GM12878 (cell line): Measurements from ENCODE around the gene PKM. TPM values are rescaled to one million over a fixed set of nuclear protein-coding genes. Genes with fewer than 3 reads are reported as not detected.

Experiments
- ATAC-seq: fragments of 200-7000 bp; cut with Tn5 transposase; 3 replicates; pipeline ENCODE4 v1.9.1; 2020; ENCODE audit warnings: mild to moderate bottlenecking, moderate library complexity
- BruUV-seq: library from RNA; stranded (reverse); fragments of 400-500 nt; replicated peaks from 2 replicates; lab custom pipeline; 2021; lab: Mats Ljungman, UMichigan
- CTCF ChIA-PET: fragments of 300-600 bp; sonication (Branson Sonifier 250); formaldehyde crosslinking; extraction: SDS; loops from one replicate; lab custom pipeline; 2021; ENCODE audit warnings: inconsistent platforms; lab: Yijun Ruan, JAX
- POLR2A ChIA-PET: fragments of 350-600 bp; formaldehyde crosslinking; extraction: SDS; loops from one replicate; lab custom pipeline; 2021; ENCODE audit warnings: inconsistent platforms; lab: Charles Lee
- RAD21 ChIA-PET: fragments of 300-600 bp; sonication (Branson Sonifier 250); formaldehyde crosslinking; loops from one replicate; lab custom pipeline; 2023; ENCODE audit warnings: antibody characterized with exemption; ENCODE audit not compliant: unreplicated experiment; lab: Charles Lee
- SMC1A ChIA-PET: fragments of 300-600 bp; sonication (Branson Sonifier 250); formaldehyde crosslinking; loops from one replicate; lab custom pipeline; 2023; ENCODE audit not compliant: unreplicated experiment, uncharacterized antibody; lab: Charles Lee
- DNase-seq: peaks from one replicate; pipeline ENCODE4 v3.0.0-alpha.2; 2011; ENCODE audit warnings: low read depth, low spot score
- FAIRE-seq: peaks from 3 replicates; lab custom pipeline; 2011; peaks lifted over from hg19 to GRCh38; lab: Jason Lieb, UNC
- H2AFZ ChIP-seq: 2 replicates; pipeline ENCODE4 v1.6.0; 2011; ENCODE audit warnings: low read depth, low read length, control low read depth; ENCODE audit not compliant: control insufficient read depth
- H3K27ac ChIP-seq: 2 replicates; pipeline ENCODE4 v1.5.1; 2011; ENCODE audit warnings: control low read depth; ENCODE audit not compliant: control insufficient read depth, insufficient read depth
- H3K27me3 ChIP-seq, 2 experiments: replicated peaks in 1 of 2; 2 replicates each; pipeline versions ENCODE4 v1.6.0 to v1.6.1; 2011; ENCODE audit warnings: low read length in 1 of 2; ENCODE audit not compliant: control insufficient read depth in 2 of 2, insufficient read depth in 2 of 2
- H3K36me3 ChIP-seq, 2 experiments: 2 replicates each; pipeline ENCODE4 v1.5.1; 2011; ENCODE audit warnings: low read length in 1 of 2; ENCODE audit not compliant: control insufficient read depth in 2 of 2, insufficient read depth in 2 of 2
- H3K4me1 ChIP-seq: 2 replicates; pipeline ENCODE4 v1.6.1; 2011; ENCODE audit warnings: mild to moderate bottlenecking, low read length, moderate library complexity, mixed read lengths; ENCODE audit not compliant: control insufficient read depth, insufficient read depth
- H3K4me2 ChIP-seq: 2 replicates; pipeline ENCODE4 v1.6.0; 2011; ENCODE audit warnings: control low read depth; ENCODE audit not compliant: control insufficient read depth, insufficient read depth
- H3K4me3 ChIP-seq: fragments of 200-600 bp; sonication (generic); 2 replicates; pipeline ENCODE4 v1.5.1; 2016
- H3K79me2 ChIP-seq: 2 replicates; pipeline ENCODE4 v1.6.0; 2011; ENCODE audit warnings: low read length; ENCODE audit not compliant: control insufficient read depth, insufficient read depth
- H3K9ac ChIP-seq: 2 replicates; pipeline ENCODE4 v1.8.0; 2011; ENCODE audit warnings: low read length, control low read depth, mixed read lengths; ENCODE audit not compliant: control insufficient read depth, insufficient read depth
- H3K9me3 ChIP-seq: replicated peaks from 3 replicates; pipeline ENCODE4 v1.5.1; 2011; ENCODE audit warnings: mild to moderate bottlenecking, low read length; ENCODE audit not compliant: control insufficient read depth, insufficient read depth
- H4K20me1 ChIP-seq: 2 replicates; pipeline ENCODE4 v1.6.0; 2011; ENCODE audit not compliant: control insufficient read depth, insufficient read depth
- CEBPB ChIP-seq, 2 experiments: fragments of 150-350 bp in 1 of 2; IDR thresholded peaks; 2 replicates each; pipeline ENCODE4 v1.6.1; 2012 to 2014; ENCODE audit warnings: low read depth in 2 of 2, low read length in 2 of 2, borderline replicate concordance in 1 of 2, inconsistent platforms in 1 of 2
- CREB1 ChIP-seq: IDR thresholded peaks from 2 replicates; pipeline ENCODE4 v1.6.1; 2012; ENCODE audit warnings: low read depth, mild to moderate bottlenecking, inconsistent platforms
- CREM ChIP-seq: IDR thresholded peaks from 2 replicates; pipeline ENCODE4 v1.6.1; 2014; ENCODE audit warnings: antibody characterized with exemption, low read depth
- E2F8 ChIP-seq: fragments of 450-650 bp; IDR thresholded peaks from 2 replicates; pipeline ENCODE4 v1.6.1; 2018; ENCODE audit warnings: mild to moderate bottlenecking, low read depth, moderate library complexity; ENCODE audit not compliant: partially characterized antibody
- HDAC2 ChIP-seq: fragments of 200-600 bp; sonication (generic); IDR thresholded peaks from 2 replicates; pipeline ENCODE4 v1.6.1; 2017
- NBN ChIP-seq: fragments of 450-650 bp; IDR thresholded peaks from 2 replicates; pipeline ENCODE4 v1.6.1; 2016
- NFIC ChIP-seq: IDR thresholded peaks from 2 replicates; pipeline ENCODE4 v1.6.1; 2012; ENCODE audit warnings: low read depth, mild to moderate bottlenecking, inconsistent platforms, low read length, moderate library complexity
- NKRF ChIP-seq: fragments of 450-650 bp; conservative IDR thresholded peaks from 2 replicates; pipeline ENCODE4 v1.6.1; 2017; ENCODE audit warnings: mild to moderate bottlenecking, moderate library complexity
- NR2C2 ChIP-seq: IDR thresholded peaks from 2 replicates; pipeline ENCODE4 v1.6.1; 2011; ENCODE audit warnings: borderline replicate concordance, low read depth; ENCODE audit not compliant: control insufficient read depth, insufficient read length
- NRF1 ChIP-seq: conservative IDR thresholded peaks from 2 replicates; pipeline ENCODE4 v1.6.1; 2011; ENCODE audit warnings: mild to moderate bottlenecking, low read depth, low read length, improper control_type of control experiment
- PBX3 ChIP-seq: IDR thresholded peaks from 2 replicates; pipeline ENCODE4 v1.6.1; 2011; ENCODE audit warnings: mild to moderate bottlenecking, low read depth, low read length, moderate library complexity; ENCODE audit not compliant: insufficient replicate concordance
- SKIL ChIP-seq: fragments of 450-650 bp; IDR thresholded peaks from 2 replicates; pipeline ENCODE4 v1.6.1; 2017; ENCODE audit warnings: mild to moderate bottlenecking, low read depth, inconsistent platforms; ENCODE audit not compliant: poor library complexity, severe bottlenecking
- TCF7 ChIP-seq: IDR thresholded peaks from 2 replicates; pipeline ENCODE4 v1.6.1; 2014; ENCODE audit warnings: antibody characterized with exemption, borderline replicate concordance
- YY1 ChIP-seq: IDR thresholded peaks from 2 replicates; pipeline ENCODE4 v1.6.1; 2011; ENCODE audit warnings: low read depth, mild to moderate bottlenecking, low read length
- ZNF384 ChIP-seq: IDR thresholded peaks from 2 replicates; pipeline ENCODE4 v1.6.1; 2012; ENCODE audit warnings: low read depth, mild to moderate bottlenecking, low read length, improper control_type of control experiment, borderline replicate concordance
- WGBS: methylation state at CpG from one replicate; pipeline ENCODE4 v1.1.6; 2016; ENCODE audit warnings: low lambda C conversion rate; ENCODE audit not compliant: insufficient replicate concordance, insufficient coverage; ENCODE audit errors: missing lambda C conversion rate; 5-methylcytosine and 5-hydroxymethylcytosine counted together
- in situ Hi-C: fragments of 300-500 bp; cut with MboI; formaldehyde crosslinking; loops from 9 replicates; pipeline ENCODE4 v1.14.3; 2018; ENCODE audit warnings: mixed read lengths
- intact Hi-C: fragments of 100-400 bp; cut with micrococcal nuclease; formaldehyde crosslinking; loops from one replicate; pipeline ENCODE4 v1.14.2; 2022; ENCODE audit not compliant: unreplicated experiment
- polyA plus RNA-seq, 11 experiments: library from polyadenylated mRNA; depleted of rRNA in 4 of 11; unstranded in 6 of 11; stranded (reverse) in 5 of 11; fragments of >200 nt; fragmentation: Nextera tagmentation in 4 of 11; fragmentation: Illumina TruSeq in 1 of 11; extraction: Ambion mirVana in 4 of 11; extraction: Trizol in 1 of 11; gene quantifications; 1 replicate in 1 of 11; 2 replicates in 10 of 11; pipeline versions ENCODE4 v1.2.1 to v1.2.3, GENCODE V29; 2011 to 2016; ENCODE audit warnings: inconsistent platforms in 2 of 11, missing spikeins in 2 of 11, low read depth in 1 of 11
- total RNA-seq, 4 experiments: library from RNA; depleted of rRNA in 3 of 4; stranded (reverse); fragments of >200 nt in 3 of 4; fragmentation: Illumina TruSeq in 1 of 4; extraction: Trizol in 1 of 4; gene quantifications; 2 replicates each; pipeline versions ENCODE4 v1.2.1 to v1.2.3, GENCODE V29; 2013 to 2021

The PKM gene
- total and polyA plus RNA-seq, 10 of the 15 experiments (the other 5 are each of a cell fraction or from before 2014, with no cell fraction given), result 491 to 2,011 (median 1,433) TPM

- TF ChIP-seq SKIL, result no peak
These were observed 7.6 kb upstream of the PKM start (continued) for GRCh38 chr15:72238586-72238985.

- Histone ChIP-seq H3K9ac (no peak overlapping the region), H3K36me3 (peaks cover 6 to 12% of the 10 kb centered on the region in 2 experiments), H3K79me2 (no peaks in the 10 kb centered on the region; the same call in 1 of the 2 replicates), H4K20me1 (no peaks in the 10 kb centered on the region), H3K27me3 (no peaks in the 10 kb centered on the region), H3K4me2 (no peak overlapping the region), H3K27ac (no peak overlapping the region), H3K4me1 (peaks cover 8% of the 10 kb centered on the region; the same call in 1 of the 2 replicates), H3K4me3 (no peak overlapping the region), H3K9me3 (no peaks in the 10 kb centered on the region), H2AFZ (no peak overlapping the region)
- FAIRE-seq (no peak), DNase-seq (no peak), ATAC-seq (peak; percentile 37)
- CTCF ChIA-PET, result interaction anchor here (1.0 to 2.7 kb wide), 3 partner anchors 10 to 11 kb away, joined by 3 to 12 read pairs (median 7); no protein-coding TSS in a partner anchor
- POLR2A ChIA-PET, result interaction anchor here (0.6 to 1.0 kb wide), 2 partner anchors 9 to 61 kb away, joined by 4 to 11 read pairs; no protein-coding TSS in a partner anchor
- WGBS, result 33% methylated on average over 1 of the region's 1 CpG
- SMC1A ChIA-PET, result interaction anchor here (1.3 to 1.4 kb wide), 2 partner anchors 10 to 11 kb away, joined by 4 read pairs; no protein-coding TSS in a partner anchor
- intact Hi-C loops, result no loop called here
- no TSS peak for BruUV-seq
- in situ Hi-C loops, result no loop called here
- RAD21 ChIA-PET, result interaction anchor here (0.5 to 1.2 kb wide), 3 partner anchors 10 to 86 kb away, joined by 3 to 10 read pairs (median 3); no protein-coding TSS in a partner anchor
- TF ChIP-seq YY1 (no peak), ZNF384 (no peak), NKRF (no peak), NFIC (no peak), PBX3 (no peak), CREB1 (no peak), TCF7 (no peak), NRF1 (no peak), E2F8 (no peak), NR2C2 (no peak), NBN (no peak), CREM (no peak), HDAC2 (no peak), CEBPB (IDR thresholded peaks at IDR 0.05; ENCODE audit: borderline replicate concordance in 1 of 2, low read depth in 2 of 2, low read length in 2 of 2) (no peak)
These were observed 6.8 kb upstream of the PKM start for GRCh38 chr15:72237853-72238224.
